ENCODE measurements around the gene XYLT1.

XYLT1 gene

GRCh38 chr16:17215936-17216335 is 254.8 kb downstream of the XYLT1 start:
- Histone ChIP-seq H3K27me3 (ENCODE audit: control insufficient read depth, low read length) (no peaks in the 10 kb centered on the region), H3K79me2 (ENCODE audit: control insufficient read depth, low read length) (no peaks in the 10 kb centered on the region), H3K4me1 (ENCODE audit: control insufficient read depth, low read length) (no peaks in the 10 kb centered on the region), H3F3A (ENCODE audit: control insufficient read depth, insufficient read depth) (no peaks in the 10 kb centered on the region), H3K9me3 (ENCODE audit: control insufficient read depth, insufficient read depth, low read length) (no peaks in the 10 kb centered on the region), H3K4me2 (ENCODE audit: low read length) (no peak overlapping the region), H4K20me1 (ENCODE audit: control insufficient read depth, insufficient read depth, low read depth, low read length) (no peaks in the 10 kb centered on the region), H3K4me3 (ENCODE audit: low read length) (no peak overlapping the region), H3K27ac (ENCODE audit: low read depth, low read length) (no peak overlapping the region), H3K36me3 (ENCODE audit: control insufficient read depth, low read length) (no peaks in the 10 kb centered on the region), H3K9me2 (replicated peaks; ENCODE audit: control insufficient read depth, low read length) (no peaks in the 10 kb centered on the region)
- TF ChIP-seq EZH2phosphoT487 (IDR thresholded peaks at IDR 0.05; ENCODE audit: borderline replicate concordance, low read length) = no peak
- TF ChIP-seq CTCF (IDR thresholded peaks at IDR 0.05; ENCODE audit: low read depth, low read length, poor library complexity, severe bottlenecking) = no peak

GRCh38 chr16:17215306-17215705 is 255.5 kb downstream of the XYLT1 start:
- Histone ChIP-seq H3K9me2 (replicated peaks; ENCODE audit: control insufficient read depth, low read length) (no peaks in the 10 kb centered on the region), H3K36me3 (ENCODE audit: control insufficient read depth, low read length) (no peaks in the 10 kb centered on the region), H3K9me3 (ENCODE audit: control insufficient read depth, insufficient read depth, low read length) (no peaks in the 10 kb centered on the region), H3K27ac (ENCODE audit: low read depth, low read length) (no peak overlapping the region), H3K27me3 (ENCODE audit: control insufficient read depth, low read length) (no peaks in the 10 kb centered on the region), H4K20me1 (ENCODE audit: control insufficient read depth, insufficient read depth, low read depth, low read length) (no peaks in the 10 kb centered on the region), H3F3A (ENCODE audit: control insufficient read depth, insufficient read depth) (no peaks in the 10 kb centered on the region), H3K4me1 (ENCODE audit: control insufficient read depth, low read length) (no peaks in the 10 kb centered on the region), H3K4me3 (ENCODE audit: low read length) (no peak overlapping the region), H3K4me2 (ENCODE audit: low read length) (no peak overlapping the region), H3K79me2 (ENCODE audit: control insufficient read depth, low read length) (no peaks in the 10 kb centered on the region)
- TF ChIP-seq EZH2phosphoT487 (IDR thresholded peaks at IDR 0.05; ENCODE audit: borderline replicate concordance, low read length) (no peak), CTCF (IDR thresholded peaks at IDR 0.05; ENCODE audit: low read depth, low read length, poor library complexity, severe bottlenecking) (no peak)

GRCh38 chr16:17213974-17214373 is 256.8 kb downstream of the XYLT1 start:
- no peak for TF ChIP-seq CTCF (IDR thresholded peaks at IDR 0.05; ENCODE audit: low read depth, low read length, poor library complexity, severe bottlenecking)
- TF ChIP-seq EZH2phosphoT487 (IDR thresholded peaks at IDR 0.05; ENCODE audit: borderline replicate concordance, low read length) = no peak
- H3K36me3 ChIP-seq (ENCODE audit: control insufficient read depth, low read length) = no peaks in the 10 kb centered on the region
- H3K4me3 ChIP-seq (ENCODE audit: low read length) = no peak overlapping the region
- no peaks in the 10 kb centered on the region for H4K20me1 ChIP-seq (ENCODE audit: control insufficient read depth, insufficient read depth, low read depth, low read length)
- no peaks in the 10 kb centered on the region for H3F3A ChIP-seq (ENCODE audit: control insufficient read depth, insufficient read depth)
- H3K4me2 ChIP-seq (ENCODE audit: low read length) = no peak overlapping the region
- H3K9me3 ChIP-seq (ENCODE audit: control insufficient read depth, insufficient read depth, low read length) = no peaks in the 10 kb centered on the region
- H3K27me3 ChIP-seq (ENCODE audit: control insufficient read depth, low read length) = no peaks in the 10 kb centered on the region
- no peaks in the 10 kb centered on the region for H3K9me2 ChIP-seq (replicated peaks; ENCODE audit: control insufficient read depth, low read length)
- no peaks in the 10 kb centered on the region for H3K4me1 ChIP-seq (ENCODE audit: control insufficient read depth, low read length)
- H3K79me2 ChIP-seq (ENCODE audit: control insufficient read depth, low read length) = no peaks in the 10 kb centered on the region
- no peak overlapping the region for H3K27ac ChIP-seq (ENCODE audit: low read depth, low read length)

- Histone ChIP-seq H4K20me1 (ENCODE audit: control insufficient read depth, insufficient read depth, low read depth, low read length) (no peaks in the 10 kb centered on the region), H3K79me2 (ENCODE audit: control insufficient read depth, low read length) (no peaks in the 10 kb centered on the region)
- TF ChIP-seq CTCF (IDR thresholded peaks at IDR 0.05; ENCODE audit: low read depth, low read length, poor library complexity, severe bottlenecking) (no peak), EZH2phosphoT487 (IDR thresholded peaks at IDR 0.05; ENCODE audit: borderline replicate concordance, low read length) (no peak)
Observed at GRCh38 chr16:17213025-17213424, 257.7 kb downstream of the XYLT1 start.

More at GRCh38 chr16:17213025-17213424, 257.7 kb downstream of the XYLT1 start:
- Histone ChIP-seq H3K4me1 (ENCODE audit: control insufficient read depth, low read length) (no peaks in the 10 kb centered on the region), H3K9me2 (replicated peaks; ENCODE audit: control insufficient read depth, low read length) (no peaks in the 10 kb centered on the region), H3K4me3 (ENCODE audit: low read length) (no peak overlapping the region), H3K36me3 (ENCODE audit: control insufficient read depth, low read length) (no peaks in the 10 kb centered on the region), H3K4me2 (ENCODE audit: low read length) (no peak overlapping the region), H3F3A (ENCODE audit: control insufficient read depth, insufficient read depth) (no peaks in the 10 kb centered on the region), H3K9me3 (ENCODE audit: control insufficient read depth, insufficient read depth, low read length) (no peaks in the 10 kb centered on the region), H3K27me3 (ENCODE audit: control insufficient read depth, low read length) (no peaks in the 10 kb centered on the region), H3K27ac (ENCODE audit: low read depth, low read length) (no peak overlapping the region)

Data from DOHH2 (cell line).